Measurements from ENCODE around the gene TLX2.

TLX2 gene

GRCh38 chr2:74503506-74504475 lies 10.5 kb upstream of the TLX2 start:
- H3K4me3 ChIP-seq (ENCODE audit: low read depth, low read length): peak overlapping the region; percentile 59
- no peak for TF ChIP-seq CTCF (IDR thresholded peaks at IDR 0.05; ENCODE audit: low read depth, low read length)

GRCh38 chr2:74504591-74504990 lies 9.7 kb upstream of the TLX2 start:
- no peak for TF ChIP-seq CTCF (IDR thresholded peaks at IDR 0.05; ENCODE audit: low read depth, low read length)
- no peak overlapping the region for H3K4me3 ChIP-seq (ENCODE audit: low read depth, low read length)

GRCh38 chr2:74505448-74506246 lies 8.6 kb upstream of the TLX2 start:
- H3K4me3 ChIP-seq (ENCODE audit: low read depth, low read length): peak overlapping the region; percentile 25
- no peak for TF ChIP-seq CTCF (IDR thresholded peaks at IDR 0.05; ENCODE audit: low read depth, low read length)

- 0 out of 2 replicates have a peak, but pooled peaks have one; percentile 9 for TF ChIP-seq CTCF (IDR thresholded peaks at IDR 0.05; ENCODE audit: low read depth, low read length)
- H3K4me3 ChIP-seq (ENCODE audit: low read depth, low read length): peak within 1 kb of the TSS; percentile 87
These were observed 6.9 kb upstream of the TLX2 start, which contains the start of gene PCGF1 for GRCh38 chr2:74507145-74507925. Gene PCGF1 (minus strand): TSS chr2:74507695. CDS start chr2:74507668, 27 bp downstream.

GRCh38 chr2:74507926-74508520 lies 6.2 kb upstream of the TLX2 start:
- H3K4me3 ChIP-seq (ENCODE audit: low read depth, low read length): peak overlapping the region; percentile 87
- TF ChIP-seq CTCF (IDR thresholded peaks at IDR 0.05; ENCODE audit: low read depth, low read length): no peak

- H3K4me3 ChIP-seq (ENCODE audit: low read depth, low read length): no peak overlapping the region
- TF ChIP-seq CTCF (IDR thresholded peaks at IDR 0.05; ENCODE audit: low read depth, low read length): no peak
These were observed 4.0 kb upstream of the TLX2 start for GRCh38 chr2:74510272-74510671.
